ENCODE measurements around the gene GAS7.

- TF ChIP-seq ZNF274 (IDR thresholded peaks at IDR 0.05; ENCODE audit: borderline replicate concordance, low read depth, low read length) (no peak), ARHGAP35 (IDR thresholded peaks at IDR 0.05; ENCODE audit: partially characterized antibody) (no peak), ZNF280B (CRISPR knock-in tag; IDR thresholded peaks at IDR 0.05) (no peak), PTBP1 (IDR thresholded peaks at IDR 0.05; ENCODE audit: low read depth, low read length) (no peak), ARID2 (IDR thresholded peaks at IDR 0.05) (no peak), SP1 (CRISPR knock-in tag; IDR thresholded peaks at IDR 0.05) (no peak), POLR2AphosphoS5 (IDR thresholded peaks at IDR 0.05; ENCODE audit: control insufficient read depth, insufficient read depth, low read depth, low read length) (no peak), ZNF431 (CRISPR knock-in tag; IDR thresholded peaks at IDR 0.05) (no peak), ELF1 (tag; IDR thresholded peaks at IDR 0.05) (no peak), EZH2 (IDR thresholded peaks at IDR 0.05; ENCODE audit: borderline replicate concordance, low read depth, low read length) (no peak), CTCF (IDR thresholded peaks at IDR 0.05 in 2 of 3, conservative IDR thresholded peaks at IDR 0.05 in 1 of 3; ENCODE audit: insufficient read depth in 2 of 3, low read depth in 1 of 3, low read length in 3 of 3) (no peak), RFX5 (IDR thresholded peaks at IDR 0.05; ENCODE audit: low read depth, low read length) (no peak), SIX5 (IDR thresholded peaks at IDR 0.05; ENCODE audit: borderline replicate concordance in 1 of 2, insufficient read depth in 1 of 2, low read depth in 1 of 2, low read length in 2 of 2) (no peak), MAX (CRISPR knock-in tag; IDR thresholded peaks at IDR 0.05) (no peak)
Observed at GRCh38 chr17:9956474-9957131, 241.8 kb downstream of the GAS7 start.
